Measurements from ENCODE around the gene RSAD2. TPM values are rescaled to one million over a fixed set of nuclear protein-coding genes. Genes with fewer than 3 reads are reported as not detected.
A peak's percentile ranks its signal among the peaks of the same experiment; 100 is the strongest.

RSAD2 gene
- total and polyA plus RNA-seq, 9 of the 15 experiments (the other 6 are each of a cell fraction or from before 2014, with no cell fraction given) = 0.15 to 1.4 (median 0.28) TPM

- TF ChIP-seq HDAC1 (IDR thresholded peaks at IDR 0.05) (peak; percentile 15 to 95; a peak in 2 of 4 replicates), CTBP1 (IDR thresholded peaks at IDR 0.05; ENCODE audit: borderline replicate concordance) (peak; percentile 65; the same call in 1 of the 2 replicates), FOXM1 (IDR thresholded peaks at IDR 0.05; ENCODE audit: low read depth) (peak; percentile 88), FOXM1 (CRISPR knock-in tag; IDR thresholded peaks at IDR 0.05; ENCODE audit: low read depth) (no peak), ARNT (IDR thresholded peaks at IDR 0.05) (peak in 1 of 2 experiments; percentile 85; a peak in 1 of 4 replicates), ZNF436 (CRISPR knock-in tag; IDR thresholded peaks at IDR 0.05) (no peak), KAT7 (CRISPR knock-in tag; IDR thresholded peaks at IDR 0.05; ENCODE audit: borderline replicate concordance) (no peak), MLLT1 (IDR thresholded peaks at IDR 0.05) (peak; percentile 54 to 97; a peak in 3 of 4 replicates), MAZ (CRISPR knock-in tag; conservative IDR thresholded peaks at IDR 0.05 in 1 of 2, IDR thresholded peaks at IDR 0.05 in 1 of 2) (peak in 1 of 2 experiments; percentile 50; a peak in 1 of 4 replicates), OTX1 (CRISPR knock-in tag; IDR thresholded peaks at IDR 0.05) (no peak), MCM2 (IDR thresholded peaks at IDR 0.05; ENCODE audit: low read depth) (no peak), LCOR (CRISPR knock-in tag; IDR thresholded peaks at IDR 0.05) (0 out of 2 replicates have a peak, but pooled peaks have one; percentile 32), ZNF766 (CRISPR knock-in tag; conservative IDR thresholded peaks at IDR 0.05) (peak; percentile 81), RAD21 (CRISPR knock-in tag; conservative IDR thresholded peaks at IDR 0.05 in 1 of 2, IDR thresholded peaks at IDR 0.05 in 1 of 2) (peak in 1 of 2 experiments; percentile 22; a peak in 1 of 4 replicates), ZNF263 (CRISPR knock-in tag; IDR thresholded peaks at IDR 0.05; ENCODE audit: borderline replicate concordance) (no peak), SMAD3 (CRISPR knock-in tag; conservative IDR thresholded peaks at IDR 0.05) (peak; percentile 69; the same call in 1 of the 2 replicates), SMARCC2 (IDR thresholded peaks at IDR 0.05; ENCODE audit: low read depth) (peak; percentile 89; the same call in 1 of the 2 replicates), NCOR1 (IDR thresholded peaks at IDR 0.05) (peak; percentile 94), PML (IDR thresholded peaks at IDR 0.05; ENCODE audit: low read length) (peak; percentile 97), ZC3H4 (CRISPR knock-in tag; IDR thresholded peaks at IDR 0.05; ENCODE audit: borderline replicate concordance) (no peak), SREBF1 (IDR thresholded peaks at IDR 0.05; ENCODE audit: borderline replicate concordance, low read depth, low read length) (no peak), RCOR1 (IDR thresholded peaks at IDR 0.05; ENCODE audit: borderline replicate concordance in 1 of 2, low read depth in 2 of 2, low read length in 2 of 2) (peak; percentile 88 to 99; a peak in 3 of 4 replicates), ZNF592 (IDR thresholded peaks at IDR 0.05) (no peak)
Observed at GRCh38 chr2:6909431-6910385, 32.1 kb downstream of the RSAD2 start (continued).
